CD4-positive, alpha-beta T cell (primary cell): ENCODE results near the gene FGGY. TPM values are rescaled to one million over a fixed set of nuclear protein-coding genes. Genes with fewer than 3 reads are reported as not detected.

Experiments used
- ATAC-seq: fragments of 200-7000 bp; cut with Tn5 transposase; one replicate; pipeline ENCODE4 v1.10.0; 2022; ENCODE audit warnings: mild to moderate bottlenecking; ENCODE audit not compliant: poor library complexity
- CTCF ChIA-PET: fragments of 350-600 bp; sonication (Branson Sonifier 250); formaldehyde crosslinking; loops from one replicate; lab custom pipeline; 2021; ENCODE audit warnings: antibody characterized with exemption, inconsistent platforms; lab: Charles Lee
- POLR2A ChIA-PET: fragments of 350-600 bp; sonication (Branson Sonifier 250); formaldehyde crosslinking; loops from one replicate; lab custom pipeline; 2021; ENCODE audit warnings: antibody characterized with exemption, inconsistent platforms; lab: Charles Lee
- DNase-seq, 14 experiments: peaks; one replicate each; pipeline ENCODE4 v3.0.0-alpha.2; 2013 to 2020; ENCODE audit warnings: mixed read lengths in 2 of 14
- H3K27ac ChIP-seq, 2 donors: one replicate each; pipeline versions ENCODE4 v1.5.1 to v1.7.0; 2013; ENCODE audit warnings: low read length in 2 of 2, low read depth in 1 of 2, mild to moderate bottlenecking in 1 of 2
- H3K27me3 ChIP-seq, 2 experiments: 1 replicate in 1 of 2; 2 replicates in 1 of 2; pipeline versions ENCODE4 v1.6.1 to v1.7.0; 2013; ENCODE audit warnings: low read length in 2 of 2, control low read depth in 1 of 2, mild to moderate bottlenecking in 1 of 2, moderate library complexity in 1 of 2; ENCODE audit not compliant: insufficient read depth in 2 of 2, control insufficient read depth in 1 of 2
- H3K36me3 ChIP-seq: one replicate; pipeline ENCODE4 v1.6.1; 2013; ENCODE audit warnings: low read length, control low read depth; ENCODE audit not compliant: insufficient read depth
- H3K4me1 ChIP-seq: one replicate; pipeline ENCODE4 v1.6.1; 2013; ENCODE audit warnings: low read length, control low read depth; ENCODE audit not compliant: insufficient read depth
- H3K4me3 ChIP-seq: one replicate; pipeline ENCODE4 v1.5.1; 2013; ENCODE audit warnings: mild to moderate bottlenecking, low read length, moderate library complexity
- H3K9me3 ChIP-seq, 2 experiments: 1 replicate in 1 of 2; 2 replicates in 1 of 2; pipeline versions ENCODE4 v1.6.1 to v1.7.0; 2013; ENCODE audit warnings: low read length in 2 of 2, mild to moderate bottlenecking in 2 of 2, control low read depth in 1 of 2, moderate library complexity in 1 of 2; ENCODE audit not compliant: control insufficient read depth in 1 of 2, insufficient read depth in 1 of 2
- H3K27ac Mint-ChIP-seq: one replicate; pipeline ENCODE4 v1.8.0; 2020; ENCODE audit warnings: mixed read lengths
- H3K27me3 Mint-ChIP-seq: one replicate; pipeline ENCODE4 v1.8.0; 2021; ENCODE audit warnings: mixed read lengths
- H3K36me3 Mint-ChIP-seq: one replicate; pipeline ENCODE4 v1.8.0; 2021; ENCODE audit warnings: low read depth, mixed read lengths
- H3K4me1 Mint-ChIP-seq: one replicate; pipeline ENCODE4 v1.8.0; 2021; ENCODE audit warnings: low read depth, mixed read lengths
- H3K4me3 Mint-ChIP-seq: one replicate; pipeline ENCODE4 v1.8.0; 2020; ENCODE audit warnings: mild to moderate bottlenecking, mixed read lengths
- H3K9me3 Mint-ChIP-seq: one replicate; pipeline ENCODE4 v1.8.0; 2020; ENCODE audit warnings: mixed read lengths
- CTCF ChIP-seq: fragments of 200-600 bp; IDR thresholded peaks from one replicate; pipeline ENCODE4 v1.8.0; 2022; ENCODE audit warnings: antibody characterized with exemption, mild to moderate bottlenecking
- intact Hi-C, 2 experiments: fragments of 100-400 bp; cut with DNase I in 1 of 2; cut with micrococcal nuclease in 1 of 2; formaldehyde crosslinking; loops; one replicate each; pipeline versions ENCODE4 v1.15.1 to v1.9.0; 2023 to 2025; cut with DNase I, micrococcal nuclease
- total RNA-seq, 174 experiments: library from RNA in 2 of 174; stranded (reverse) in 2 of 174; gene quantifications; one replicate each; pipeline ENCODE4 v1.2.3 and lab custom pipeline; 2021 to 2026

FGGY gene
- total RNA-seq, 2 experiments from 2014 or later: 9.5 to 10.0 TPM

DNA sequence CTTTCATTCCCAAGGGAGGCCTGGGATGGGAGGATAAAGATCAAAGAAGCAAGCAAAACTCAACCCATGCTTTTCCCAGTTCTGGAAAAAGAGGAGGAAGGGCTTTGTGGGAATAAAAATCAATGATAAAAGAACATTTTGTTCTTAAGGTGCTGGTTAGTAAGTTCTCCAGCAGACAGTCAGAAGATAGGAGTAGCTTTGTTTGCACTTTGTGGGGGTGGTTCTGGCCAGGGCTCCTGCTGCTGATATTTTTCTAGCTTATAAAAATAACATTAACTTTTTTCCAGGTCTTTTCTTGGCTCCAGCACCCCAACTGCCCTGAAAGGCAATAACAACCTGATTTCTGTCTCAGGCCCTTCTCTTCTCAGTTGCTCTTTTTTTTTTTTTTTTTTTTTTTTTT lies 220.0 kb downstream of the FGGY start:
- Histone ChIP-seq H3K9me3 (no peaks in the 10 kb centered on the region), H3K4me1 (no peaks in the 10 kb centered on the region), H3K27me3 (no peaks in the 10 kb centered on the region), H3K27ac (no peak overlapping the region), H3K36me3 (no peaks in the 10 kb centered on the region), H3K4me3 (no peak overlapping the region)
- POLR2A ChIA-PET: no interaction called here
- no peak for DNase-seq
- intact Hi-C loops: no loop called here
- no peak for TF ChIP-seq CTCF
- no peaks in the 10 kb centered on the region for H3K36me3 Mint-ChIP-seq
- H3K9me3 Mint-ChIP-seq: no peaks in the 10 kb centered on the region
- no peak overlapping the region for H3K4me3 Mint-ChIP-seq
- no peak overlapping the region for H3K27ac Mint-ChIP-seq
- CTCF ChIA-PET: interaction anchor here (0.7 kb wide), 1 partner anchor 32 kb away, joined by 3 read pairs; no protein-coding TSS in a partner anchor
- no peaks in the 10 kb centered on the region for H3K4me1 Mint-ChIP-seq
- no peak for ATAC-seq
- no peaks in the 10 kb centered on the region for H3K27me3 Mint-ChIP-seq

- Mint-ChIP-seq H3K4me3 (no peak overlapping the region), H3K9me3 (no peaks in the 10 kb centered on the region), H3K4me1 (no peaks in the 10 kb centered on the region), H3K27ac (no peak overlapping the region), H3K27me3 (no peaks in the 10 kb centered on the region), H3K36me3 (no peaks in the 10 kb centered on the region)
- Histone ChIP-seq H3K27me3 (no peaks in the 10 kb centered on the region), H3K27ac (no peak overlapping the region), H3K4me3 (no peak overlapping the region), H3K36me3 (no peaks in the 10 kb centered on the region), H3K9me3 (no peaks in the 10 kb centered on the region), H3K4me1 (no peaks in the 10 kb centered on the region)
- DNase-seq (no peak), ATAC-seq (no peak)
- POLR2A ChIA-PET: no interaction called here
- CTCF ChIA-PET: no interaction called here
- no peak for TF ChIP-seq CTCF
- intact Hi-C loops: no loop called here
Observed at GRCh38 chr1:59520194-59520593, 223.3 kb downstream of the FGGY start.

DNA sequence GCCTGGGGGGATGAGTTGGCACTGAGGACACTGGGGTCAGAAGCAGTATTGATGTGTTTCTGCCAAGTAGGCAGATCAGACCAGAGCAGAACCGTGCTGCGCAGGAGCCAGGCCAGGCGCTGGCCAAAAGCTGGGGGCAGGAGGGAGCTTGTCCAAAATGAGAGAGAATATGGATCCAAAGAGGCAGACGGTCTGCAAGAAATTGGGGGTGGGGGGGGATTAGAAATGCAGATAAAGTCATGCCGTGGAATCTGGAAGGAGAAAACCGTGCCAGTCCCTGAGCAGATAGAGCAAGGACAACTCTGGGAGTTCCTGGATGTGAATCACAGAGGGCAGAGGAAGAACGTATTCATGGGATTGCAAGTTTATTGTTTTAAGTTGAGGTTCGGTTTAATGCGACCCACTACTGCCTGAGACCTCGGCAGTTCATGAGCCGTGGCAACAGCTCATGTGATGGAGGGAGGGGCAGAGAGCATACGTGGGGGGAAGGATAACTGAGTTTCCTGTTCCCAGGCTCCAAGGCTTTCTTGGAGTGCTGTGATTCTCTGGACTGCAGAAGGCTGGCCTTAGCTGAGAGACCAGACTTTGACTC lies 224.0 kb downstream of the FGGY start:
- no peaks in the 10 kb centered on the region for H3K4me1 ChIP-seq
- no peaks in the 10 kb centered on the region for H3K9me3 ChIP-seq
- intact Hi-C loops: no loop called here
- Mint-ChIP-seq H3K27ac (no peak overlapping the region), H3K36me3 (no peaks in the 10 kb centered on the region), H3K4me3 (no peak overlapping the region), H3K27me3 (no peaks in the 10 kb centered on the region), H3K4me1 (no peaks in the 10 kb centered on the region), H3K9me3 (no peaks in the 10 kb centered on the region)
- no peaks in the 10 kb centered on the region for H3K36me3 ChIP-seq
- no peak for TF ChIP-seq CTCF
- H3K4me3 ChIP-seq: no peak overlapping the region
- ATAC-seq (no peak), DNase-seq (no peak)
- ChIA-PET CTCF (no interaction called here), POLR2A (no interaction called here)
- H3K27ac ChIP-seq: no peak overlapping the region
- no peaks in the 10 kb centered on the region for H3K27me3 ChIP-seq
